GM12801 (cell line): Measurements from ENCODE around the gene NDUFS3.
A peak's percentile ranks its signal among the peaks of the same experiment; 100 is the strongest.

Experiments
- TF ChIP-seq, protein P1 (sequence below): IDR thresholded peaks from one replicate; pipeline ENCODE4 v1.5.1; 2011; ENCODE audit warnings: control low read depth; ENCODE audit not compliant: insufficient read length; ENCODE audit errors: extremely low read depth

The NDUFS3 gene

DNA sequence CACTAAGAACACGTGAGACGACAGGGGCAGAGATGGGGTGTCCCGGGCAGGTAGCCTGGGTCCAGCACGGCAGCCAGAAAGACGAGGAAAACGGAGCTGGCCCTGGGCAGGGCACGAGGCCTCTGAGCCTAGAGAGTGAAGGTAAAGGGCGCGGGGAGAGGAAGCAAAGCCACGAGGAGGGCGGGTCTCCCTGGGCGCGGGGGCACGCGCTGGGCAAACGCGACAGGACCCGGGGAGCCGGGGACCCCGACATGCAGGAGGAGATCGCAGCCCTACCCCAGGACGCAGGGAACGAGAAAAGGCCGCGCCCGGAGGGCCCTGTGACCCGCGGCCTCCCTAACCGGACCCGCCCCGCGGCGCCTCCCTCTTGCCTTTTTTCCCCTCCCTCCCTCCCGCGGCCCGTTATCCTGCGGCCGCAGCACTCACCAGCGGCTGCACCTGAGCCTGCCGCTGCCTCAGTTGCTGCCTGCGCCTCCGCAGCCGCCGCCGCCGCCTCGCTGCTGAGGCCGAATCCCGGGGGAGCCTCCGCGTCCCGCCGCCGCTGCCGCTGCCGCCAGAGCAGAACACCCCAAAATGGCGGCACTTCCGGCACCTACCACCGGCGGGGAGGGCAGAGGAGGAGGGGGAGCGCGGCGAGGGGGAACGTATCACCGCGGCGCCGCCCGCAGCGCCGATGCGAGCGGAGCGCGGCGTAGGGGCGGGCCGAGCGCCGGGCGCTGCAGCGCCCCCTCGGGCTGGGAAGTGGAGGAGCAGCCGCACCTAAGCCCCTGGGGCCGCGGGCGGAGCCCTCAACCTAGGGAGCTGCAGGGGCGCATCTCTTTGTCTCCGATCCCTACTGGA is 26.1 kb upstream of the NDUFS3 start, which contains the start of gene CELF1:
Gene CELF1, minus strand, starts transcription at position 567 of the 840 bp plus-strand sequence. CDS start 53,609 bp downstream, outside the sequence.
- TF ChIP-seq, protein P1, sequence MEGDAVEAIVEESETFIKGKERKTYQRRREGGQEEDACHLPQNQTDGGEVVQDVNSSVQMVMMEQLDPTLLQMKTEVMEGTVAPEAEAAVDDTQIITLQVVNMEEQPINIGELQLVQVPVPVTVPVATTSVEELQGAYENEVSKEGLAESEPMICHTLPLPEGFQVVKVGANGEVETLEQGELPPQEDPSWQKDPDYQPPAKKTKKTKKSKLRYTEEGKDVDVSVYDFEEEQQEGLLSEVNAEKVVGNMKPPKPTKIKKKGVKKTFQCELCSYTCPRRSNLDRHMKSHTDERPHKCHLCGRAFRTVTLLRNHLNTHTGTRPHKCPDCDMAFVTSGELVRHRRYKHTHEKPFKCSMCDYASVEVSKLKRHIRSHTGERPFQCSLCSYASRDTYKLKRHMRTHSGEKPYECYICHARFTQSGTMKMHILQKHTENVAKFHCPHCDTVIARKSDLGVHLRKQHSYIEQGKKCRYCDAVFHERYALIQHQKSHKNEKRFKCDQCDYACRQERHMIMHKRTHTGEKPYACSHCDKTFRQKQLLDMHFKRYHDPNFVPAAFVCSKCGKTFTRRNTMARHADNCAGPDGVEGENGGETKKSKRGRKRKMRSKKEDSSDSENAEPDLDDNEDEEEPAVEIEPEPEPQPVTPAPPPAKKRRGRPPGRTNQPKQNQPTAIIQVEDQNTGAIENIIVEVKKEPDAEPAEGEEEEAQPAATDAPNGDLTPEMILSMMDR, result peak; percentile 13

DNA sequence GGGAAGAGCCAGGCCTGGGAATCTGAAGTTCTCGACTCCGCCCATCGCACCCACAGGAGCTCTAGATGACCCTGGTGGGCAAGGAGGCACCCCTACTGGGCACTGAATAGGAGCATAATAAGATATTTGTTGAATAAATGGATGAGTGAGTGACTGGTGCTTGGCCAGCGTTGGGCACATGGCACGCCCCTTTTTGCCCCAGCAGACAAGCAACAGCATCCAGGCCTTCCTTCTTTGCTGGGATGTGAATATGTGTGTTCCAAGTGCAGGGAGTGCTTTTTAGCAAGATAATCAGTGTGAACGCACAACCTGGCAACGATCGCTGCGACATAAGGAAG is 25.5 kb upstream of the NDUFS3 start:
- TF ChIP-seq, protein P1, result no peak

DNA sequence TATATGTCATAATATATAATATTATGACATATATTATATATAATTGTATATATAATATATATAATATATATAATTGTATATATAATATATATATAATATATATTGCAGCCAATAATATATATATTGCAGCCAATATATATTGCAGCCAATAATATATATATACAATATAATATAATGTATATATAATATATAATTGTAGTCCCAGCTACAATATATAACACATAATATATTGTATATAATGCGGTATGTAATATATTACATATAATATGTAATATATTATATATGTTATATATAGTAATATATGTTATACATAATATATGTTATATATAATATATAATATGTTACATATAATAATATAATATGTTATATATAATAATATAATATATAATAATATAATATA is 20.2 kb upstream of the NDUFS3 start:
- TF ChIP-seq, protein P1, result no peak

DNA sequence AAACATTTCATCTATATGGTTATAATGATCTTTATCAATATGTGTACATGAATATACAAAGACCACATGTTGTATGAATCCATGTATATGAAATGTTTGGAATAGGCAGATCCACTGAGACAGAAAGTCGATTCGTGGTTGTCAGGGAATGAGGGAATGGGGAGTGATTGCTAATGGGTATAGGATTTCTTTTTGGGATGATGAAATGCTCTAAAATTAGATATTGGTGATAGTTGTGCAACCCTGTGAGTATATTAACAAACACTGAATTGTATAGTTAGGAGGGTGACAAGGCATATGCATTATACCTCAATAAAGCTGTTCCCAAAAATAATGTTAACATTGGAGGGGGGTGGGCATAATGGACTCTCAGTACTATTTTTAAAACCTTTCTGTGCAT is 18.4 kb upstream of the NDUFS3 start:
- TF ChIP-seq, protein P1, result no peak

DNA sequence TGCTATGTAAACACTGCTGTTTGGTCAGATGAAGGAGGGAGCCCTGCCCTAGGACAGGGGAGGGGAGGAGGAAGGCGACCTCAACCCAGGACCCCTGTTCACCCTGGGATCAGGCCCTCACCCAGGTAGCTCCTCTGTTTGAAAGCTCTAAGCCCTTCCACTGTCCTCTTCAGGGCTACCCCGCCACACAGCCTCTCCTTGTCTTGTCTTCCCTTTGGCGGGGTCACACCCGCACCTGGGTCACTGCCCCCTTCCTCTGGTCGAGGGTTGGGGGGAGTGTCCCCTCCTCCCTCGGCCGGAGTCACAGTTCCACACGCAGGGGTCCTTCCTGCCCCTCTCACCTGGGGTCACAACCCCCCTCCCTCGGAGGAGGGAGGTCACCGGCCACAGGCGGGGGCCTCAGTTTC is 13.9 kb upstream of the NDUFS3 start:
- TF ChIP-seq, protein P1, result no peak

DNA sequence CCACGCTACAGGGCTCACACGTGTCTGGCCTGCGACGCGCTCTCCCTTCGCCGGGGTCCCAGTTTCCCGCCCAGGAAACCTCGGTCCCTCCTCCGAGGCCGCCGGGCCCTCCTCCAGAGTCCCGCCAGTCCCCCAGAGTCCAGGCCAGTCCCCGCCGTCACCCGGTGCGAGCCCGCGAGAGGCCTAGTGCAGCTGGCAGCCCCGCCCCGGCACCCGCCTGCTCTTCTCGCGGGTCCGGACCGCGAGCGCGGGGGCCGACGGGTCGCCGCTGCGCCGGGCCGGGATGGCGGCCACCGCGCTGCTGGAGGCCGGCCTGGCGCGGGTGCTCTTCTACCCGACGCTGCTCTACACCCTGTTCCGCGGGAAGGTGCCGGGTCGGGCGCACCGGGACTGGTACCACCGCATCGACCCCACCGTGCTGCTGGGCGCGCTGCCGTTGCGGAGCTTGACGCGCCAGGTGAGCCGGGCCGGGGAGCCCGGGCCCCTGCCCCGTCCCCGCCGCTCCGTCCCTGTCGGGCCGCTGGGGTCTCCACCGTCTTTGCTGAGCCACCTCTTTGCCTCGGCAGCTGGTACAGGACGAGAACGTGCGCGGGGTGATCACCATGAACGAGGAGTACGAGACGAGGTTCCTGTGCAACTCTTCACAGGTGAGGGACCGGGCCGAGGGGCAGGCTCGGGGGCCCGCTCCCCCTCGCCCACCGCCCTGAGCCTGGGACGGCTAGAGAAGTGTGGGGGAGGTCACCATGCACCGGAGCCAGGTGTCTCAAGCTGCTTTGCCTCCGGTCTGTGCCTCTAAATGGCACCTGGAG is 13.3 kb upstream of the NDUFS3 start, which contains the start of gene PTPMT1:
Gene PTPMT1, plus strand, starts transcription at position 260 of the 809 bp plus-strand sequence. Its CDS starts 24 bp downstream, at position 284.
- TF ChIP-seq, protein P1, result no peak

DNA sequence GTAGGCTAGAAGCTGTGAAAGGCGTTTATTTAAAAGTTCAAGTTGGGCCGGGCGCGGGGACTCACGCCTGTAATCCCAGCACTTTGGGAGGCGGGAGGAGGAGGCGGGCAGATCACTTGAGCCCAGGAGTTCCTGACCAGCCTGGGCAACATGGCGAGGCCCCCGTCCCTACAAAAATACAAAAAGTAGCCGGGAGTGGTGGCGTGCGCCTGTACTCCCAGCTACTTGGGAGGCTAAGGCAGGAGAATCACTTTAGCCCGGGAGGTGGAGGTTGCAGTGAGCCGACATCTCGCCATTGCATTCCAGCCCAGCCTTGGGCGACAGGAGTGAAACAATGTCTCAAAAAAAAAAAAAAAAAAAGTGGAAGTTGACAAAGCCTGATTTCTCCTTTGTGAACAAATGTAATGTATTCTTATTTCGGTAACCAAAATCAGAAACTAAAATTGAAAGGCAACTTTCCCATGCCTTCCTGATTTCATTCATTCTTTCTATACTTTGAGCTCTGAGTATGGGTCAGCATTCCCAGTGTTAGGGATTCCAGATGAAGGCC is 12.7 kb upstream of the NDUFS3 start:
- TF ChIP-seq, protein P1, result no peak
